Subcutaneous adipose tissue (tissue), 4 donors: ENCODE measurements around the gene MRGPRD. TPM values are rescaled to one million over a fixed set of nuclear protein-coding genes. Genes with fewer than 3 reads are reported as not detected.

ENCODE experiments used
- CTCF ChIP-seq: fragments of 450-650 bp; IDR thresholded peaks from one replicate; pipeline ENCODE4 v1.5.1; 2016; ENCODE audit warnings: low read depth, mild to moderate bottlenecking, control low read depth, antibody characterized with exemption, moderate library complexity
- total RNA-seq, 4 donors: library from RNA; depleted of rRNA; stranded (reverse); fragments of >200 nt; gene quantifications; one replicate each; pipeline ENCODE4 v1.1.0, GENCODE V29; 2016

MRGPRD gene
- total RNA-seq, 4 donors from 2014 or later = not detected

- no peak for TF ChIP-seq CTCF
Measured at GRCh38 chr11:68989936-68990606, 9.3 kb upstream of the MRGPRD start.

DNA sequence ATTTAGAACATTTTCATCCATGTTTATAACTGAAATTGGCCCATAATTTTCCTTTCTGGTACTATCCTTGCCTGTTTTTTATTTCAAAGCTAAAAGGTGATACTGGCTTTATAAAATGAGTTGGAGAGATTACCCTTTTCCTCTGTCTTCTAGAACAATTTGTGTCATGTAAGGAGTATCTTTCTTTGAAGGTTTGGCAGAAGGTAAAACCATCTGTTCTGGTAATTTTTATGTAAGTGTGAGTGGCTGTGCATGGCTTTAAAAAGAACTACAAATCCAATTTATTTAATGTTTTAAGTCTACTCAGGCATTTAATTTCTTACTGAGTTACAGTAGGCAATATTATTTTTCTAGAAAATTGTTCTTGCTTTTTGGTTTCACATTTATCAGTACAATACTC lies 7.7 kb upstream of the MRGPRD start:
- TF ChIP-seq CTCF = no peak

- TF ChIP-seq CTCF = no peak
Measured at GRCh38 chr11:68987211-68987610, 6.4 kb upstream of the MRGPRD start.

GRCh38 chr11:68983801-68984200 lies 3.0 kb upstream of the MRGPRD start:
- no peak for TF ChIP-seq CTCF

- no peak for TF ChIP-seq CTCF
Measured at GRCh38 chr11:68982134-68982533, 1.3 kb upstream of the MRGPRD start.

DNA sequence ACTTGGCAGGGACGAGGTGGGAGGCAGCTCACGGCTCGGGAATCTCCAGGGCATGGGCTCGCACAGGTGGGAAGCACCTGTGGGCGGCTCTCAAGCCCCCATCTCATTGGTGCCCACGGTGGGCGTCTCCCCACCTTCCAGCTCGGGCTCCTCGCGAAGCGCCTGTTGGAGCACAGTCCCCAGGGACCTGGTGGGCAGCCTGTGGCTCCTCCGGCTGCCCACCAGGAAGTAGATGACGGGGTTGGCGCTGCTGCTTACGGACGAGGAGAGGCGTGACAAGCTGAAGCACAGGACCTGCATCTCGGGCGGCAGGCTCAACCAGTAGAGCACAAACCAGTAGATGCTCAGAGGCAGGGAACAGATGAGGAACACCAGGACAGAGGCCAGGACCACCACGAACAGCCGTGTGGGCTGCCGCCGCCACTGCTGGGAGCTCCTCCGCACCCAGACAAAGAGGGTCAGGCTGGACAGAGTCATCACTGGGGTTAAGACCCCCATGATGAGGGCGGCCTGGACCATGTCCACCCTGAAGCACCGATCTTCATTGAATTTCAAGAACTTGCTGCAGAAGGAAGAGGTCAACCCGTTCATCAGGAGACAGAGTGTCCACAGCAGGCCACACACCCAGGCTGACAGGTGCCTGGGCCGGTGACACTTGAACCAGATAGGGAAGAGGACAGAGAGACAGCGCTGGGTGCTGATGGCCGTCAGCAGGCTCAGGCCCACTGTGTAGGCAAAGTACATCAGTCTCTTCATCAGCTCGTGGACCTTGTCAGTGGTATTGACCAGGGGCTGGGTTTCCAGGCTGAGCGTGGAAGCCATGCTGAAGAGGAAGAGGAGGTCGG lies 633 bp downstream of the MRGPRD start:
- no peak for TF ChIP-seq CTCF

DNA sequence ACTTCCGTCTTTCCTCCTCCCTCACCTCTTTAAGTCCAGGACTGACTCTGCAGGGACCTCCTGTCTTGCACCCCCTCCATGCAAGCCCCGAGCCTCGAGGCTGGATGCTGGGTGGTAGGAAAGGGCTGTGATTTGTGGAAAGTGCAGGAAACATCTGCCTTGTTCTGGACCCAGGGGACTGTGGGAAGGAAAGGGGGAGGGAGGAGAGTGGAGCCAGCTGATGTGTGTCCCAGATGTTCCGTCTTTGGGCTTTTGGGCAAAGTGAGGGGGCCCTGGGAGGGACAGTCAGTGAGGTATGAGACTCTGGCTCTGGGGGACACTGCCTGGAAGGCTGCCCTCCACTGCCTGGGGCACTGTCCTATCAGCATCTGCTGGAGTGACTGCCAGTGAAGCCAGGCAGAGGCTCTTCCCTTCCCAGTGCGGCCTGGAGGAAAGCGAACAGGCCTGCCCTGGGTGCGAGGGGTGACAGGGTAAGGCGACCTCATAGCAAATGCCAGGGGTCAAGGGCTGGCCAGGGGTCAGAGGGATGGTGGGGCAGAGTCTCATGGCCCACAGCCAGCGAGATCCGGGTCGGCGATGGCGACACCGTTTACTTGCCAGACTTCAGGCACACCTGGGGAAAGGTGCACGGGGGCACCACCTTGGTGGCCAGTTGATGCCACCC lies 1.7 kb downstream of the MRGPRD start:
- no peak for TF ChIP-seq CTCF
